Tibial nerve (tissue), 4 donors: Measurements from ENCODE around the gene SNX9.

ENCODE experiments used
- CTCF ChIP-seq, 5 experiments: fragments of 200-600 bp in 3 of 5; fragments of 450-650 bp in 2 of 5; sonication (generic) in 3 of 5; IDR thresholded peaks; one replicate each; pipeline ENCODE4 v1.5.1; 2016 to 2019; ENCODE audit warnings: antibody characterized with exemption in 5 of 5, mild to moderate bottlenecking in 3 of 5, moderate library complexity in 2 of 5
- EP300 ChIP-seq, 2 donors: sonication (generic); formaldehyde crosslinking; IDR thresholded peaks; one replicate each; pipeline ENCODE4 v1.6.1; 2017; ENCODE audit warnings: antibody characterized with exemption in 2 of 2, mild to moderate bottlenecking in 1 of 2

- TF ChIP-seq CTCF (IDR thresholded peaks at IDR 0.05), result no peak
- no peak for TF ChIP-seq EP300 (IDR thresholded peaks at IDR 0.05)
These were observed 75.1 kb downstream of the SNX9 start for GRCh38 chr6:157898169-157898568.
